ENCODE data around the gene KLHL2. TPM values are rescaled to one million over a fixed set of nuclear protein-coding genes. Genes with fewer than 3 reads are reported as not detected.
"Not testable (repeated sequence)": the region's sequence is repeated elsewhere in the genome, so short reads cannot be mapped to it uniquely, and the experiment has no call there.

KLHL2 gene
- total RNA-seq, 1 donor from 2014 or later: 19.5 TPM

DNA sequence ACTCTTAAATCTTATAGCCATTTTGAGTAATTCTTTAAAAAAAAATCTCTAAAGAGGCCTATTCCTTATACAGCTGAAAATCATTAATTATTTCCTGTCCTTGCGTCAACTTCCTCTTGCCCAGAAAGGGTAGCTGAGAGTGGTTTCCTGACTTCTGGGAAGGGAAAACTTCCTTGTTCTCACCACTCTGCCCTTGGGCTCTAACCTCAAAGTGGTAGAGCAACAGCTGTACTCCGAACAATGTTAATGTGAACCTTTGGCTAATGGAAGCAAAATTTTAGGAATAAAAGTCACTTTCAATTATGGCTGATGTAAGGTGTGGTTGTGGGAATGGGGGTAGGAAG lies 15.3 kb downstream of the KLHL2 start:
- no peak for DNase-seq (ENCODE audit: low read depth)
- TF ChIP-seq, protein P1, sequence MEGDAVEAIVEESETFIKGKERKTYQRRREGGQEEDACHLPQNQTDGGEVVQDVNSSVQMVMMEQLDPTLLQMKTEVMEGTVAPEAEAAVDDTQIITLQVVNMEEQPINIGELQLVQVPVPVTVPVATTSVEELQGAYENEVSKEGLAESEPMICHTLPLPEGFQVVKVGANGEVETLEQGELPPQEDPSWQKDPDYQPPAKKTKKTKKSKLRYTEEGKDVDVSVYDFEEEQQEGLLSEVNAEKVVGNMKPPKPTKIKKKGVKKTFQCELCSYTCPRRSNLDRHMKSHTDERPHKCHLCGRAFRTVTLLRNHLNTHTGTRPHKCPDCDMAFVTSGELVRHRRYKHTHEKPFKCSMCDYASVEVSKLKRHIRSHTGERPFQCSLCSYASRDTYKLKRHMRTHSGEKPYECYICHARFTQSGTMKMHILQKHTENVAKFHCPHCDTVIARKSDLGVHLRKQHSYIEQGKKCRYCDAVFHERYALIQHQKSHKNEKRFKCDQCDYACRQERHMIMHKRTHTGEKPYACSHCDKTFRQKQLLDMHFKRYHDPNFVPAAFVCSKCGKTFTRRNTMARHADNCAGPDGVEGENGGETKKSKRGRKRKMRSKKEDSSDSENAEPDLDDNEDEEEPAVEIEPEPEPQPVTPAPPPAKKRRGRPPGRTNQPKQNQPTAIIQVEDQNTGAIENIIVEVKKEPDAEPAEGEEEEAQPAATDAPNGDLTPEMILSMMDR (conservative IDR thresholded peaks at IDR 0.05; ENCODE audit: low read depth, low read length): no peak
- H3K4me3 ChIP-seq (ENCODE audit: low read depth, low read length): no peak overlapping the region

GRCh38 chr4:165227401-165227800 lies 20.0 kb downstream of the KLHL2 start:
- DNase-seq (ENCODE audit: low read depth): not testable (repeated sequence)

DNA sequence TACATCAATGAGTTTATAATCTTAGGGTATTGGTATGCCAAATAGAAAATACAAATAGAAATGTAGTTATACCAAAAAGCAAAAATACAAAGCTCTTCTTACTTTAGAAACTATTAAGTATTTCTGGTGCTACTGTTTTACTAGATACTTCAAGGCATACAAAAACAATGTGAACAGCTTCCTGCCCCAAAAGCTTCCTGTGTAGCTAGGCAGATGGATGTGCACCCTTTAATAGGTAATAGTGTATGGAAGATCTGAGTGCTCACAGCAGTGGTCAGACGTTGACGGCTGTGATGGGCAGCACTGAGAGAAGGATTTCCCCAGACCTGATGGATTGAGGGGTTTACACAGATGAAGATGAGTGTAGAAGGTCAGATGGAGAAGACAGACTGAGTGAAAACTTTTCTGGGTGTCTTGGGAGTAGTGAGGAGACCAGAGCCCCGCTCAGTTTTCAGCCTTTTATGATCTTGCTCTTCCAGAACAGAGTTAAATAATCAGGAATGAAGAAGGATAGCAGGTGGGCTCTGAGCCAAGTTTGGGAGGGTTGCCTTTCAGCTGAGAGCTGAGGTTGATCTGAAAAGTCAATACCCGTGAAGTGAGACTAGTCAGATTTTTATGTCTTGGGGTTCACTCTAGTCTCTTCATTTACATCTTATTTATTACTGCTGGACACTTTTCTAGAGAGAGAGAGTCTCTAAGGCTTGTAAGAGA lies 22.3 kb downstream of the KLHL2 start:
- not testable (repeated sequence) for H3K4me3 ChIP-seq (ENCODE audit: low read depth, low read length)

More at GRCh38 chr4:165227401-165227800, 20.0 kb downstream of the KLHL2 start:
- not testable (repeated sequence) for H3K4me3 ChIP-seq (ENCODE audit: low read depth, low read length)

DNA sequence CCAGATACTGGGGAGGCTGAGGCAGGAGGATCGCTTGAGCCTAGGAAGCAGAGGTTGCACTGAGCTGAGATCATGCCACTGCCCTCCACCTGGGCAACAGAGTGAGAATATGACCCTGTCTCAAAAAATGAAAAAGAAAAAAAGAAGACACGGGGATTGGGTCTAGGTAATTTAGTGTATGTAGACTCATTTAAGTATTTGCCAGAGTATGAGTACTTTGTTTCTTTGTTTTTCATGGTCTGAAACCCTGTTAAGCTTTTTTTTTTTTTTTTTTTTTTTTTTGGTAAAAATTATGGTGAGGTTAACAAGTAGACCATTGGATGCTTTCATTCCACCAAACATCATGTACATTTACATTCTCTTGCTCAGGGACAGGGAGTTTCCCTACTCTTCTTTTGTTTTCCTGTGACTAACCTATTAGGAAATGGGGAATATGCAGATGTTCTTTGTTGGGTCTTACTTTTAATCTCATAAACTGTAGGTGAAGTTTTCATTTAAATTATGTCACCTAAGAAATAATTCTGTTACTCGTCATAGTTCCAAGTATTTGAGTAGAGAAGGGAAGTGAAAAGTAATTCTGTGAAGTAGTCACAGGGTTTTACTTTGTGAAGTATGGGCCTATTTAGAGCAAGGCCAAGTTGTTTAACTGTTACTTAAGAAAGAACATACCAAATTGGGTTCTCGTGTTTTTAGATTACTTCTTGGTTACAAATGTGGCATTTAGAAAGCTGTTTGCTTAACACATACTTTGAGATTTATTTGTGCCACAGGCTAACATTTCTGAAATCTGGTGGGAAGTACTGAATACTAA lies 25.5 kb downstream of the KLHL2 start:
- DNase-seq (ENCODE audit: low read depth); H3K4me3 ChIP-seq (ENCODE audit: low read depth, low read length): not testable (repeated sequence)

More for the DNA sequence above, 22.3 kb downstream of the KLHL2 start:
- DNase-seq (ENCODE audit: low read depth): not testable (repeated sequence)

- no peak for DNase-seq (ENCODE audit: low read depth)
- TF ChIP-seq, protein P1 (conservative IDR thresholded peaks at IDR 0.05; ENCODE audit: low read depth, low read length): no peak
Measured at GRCh38 chr4:165234766-165235165, 27.4 kb downstream of the KLHL2 start.

GRCh38 chr4:165236852-165237251 lies 29.5 kb downstream of the KLHL2 start:
- DNase-seq (ENCODE audit: low read depth); H3K4me3 ChIP-seq (ENCODE audit: low read depth, low read length): not testable (repeated sequence)

More at GRCh38 chr4:165234766-165235165, 27.4 kb downstream of the KLHL2 start:
- H3K4me3 ChIP-seq (ENCODE audit: low read depth, low read length): no peak overlapping the region

- not testable (repeated sequence) for H3K4me3 ChIP-seq (ENCODE audit: low read depth, low read length); DNase-seq (ENCODE audit: low read depth)
Measured at GRCh38 chr4:165238041-165238640, 30.8 kb downstream of the KLHL2 start.

DNA sequence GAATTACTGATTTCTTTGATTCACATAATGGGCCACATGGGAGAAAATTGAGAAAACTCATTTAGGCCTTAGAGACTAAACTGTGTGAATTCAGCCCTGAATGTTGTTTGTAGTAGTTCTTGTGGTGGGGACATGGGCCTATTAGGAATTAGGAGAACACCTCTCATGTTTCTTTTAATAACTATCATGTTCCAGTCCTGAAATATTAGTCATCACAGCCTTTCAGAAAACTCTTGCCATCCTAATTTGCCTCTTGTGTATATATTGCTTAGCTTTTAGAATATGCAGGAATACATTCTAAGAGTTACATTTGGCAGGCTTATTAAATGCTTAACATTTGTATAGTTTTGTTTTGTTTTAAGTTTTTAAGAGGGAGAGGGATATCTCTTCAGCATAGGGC lies 33.4 kb downstream of the KLHL2 start:
- not testable (repeated sequence) for H3K4me3 ChIP-seq (ENCODE audit: low read depth, low read length); DNase-seq (ENCODE audit: low read depth)

- not testable (repeated sequence) for DNase-seq (ENCODE audit: low read depth); H3K4me3 ChIP-seq (ENCODE audit: low read depth, low read length)
Measured at GRCh38 chr4:165244148-165244547, 36.8 kb downstream of the KLHL2 start.

- H3K4me3 ChIP-seq (ENCODE audit: low read depth, low read length); DNase-seq (ENCODE audit: low read depth): not testable (repeated sequence)
Measured at GRCh38 chr4:165244587-165245186, 37.3 kb downstream of the KLHL2 start.

DNA sequence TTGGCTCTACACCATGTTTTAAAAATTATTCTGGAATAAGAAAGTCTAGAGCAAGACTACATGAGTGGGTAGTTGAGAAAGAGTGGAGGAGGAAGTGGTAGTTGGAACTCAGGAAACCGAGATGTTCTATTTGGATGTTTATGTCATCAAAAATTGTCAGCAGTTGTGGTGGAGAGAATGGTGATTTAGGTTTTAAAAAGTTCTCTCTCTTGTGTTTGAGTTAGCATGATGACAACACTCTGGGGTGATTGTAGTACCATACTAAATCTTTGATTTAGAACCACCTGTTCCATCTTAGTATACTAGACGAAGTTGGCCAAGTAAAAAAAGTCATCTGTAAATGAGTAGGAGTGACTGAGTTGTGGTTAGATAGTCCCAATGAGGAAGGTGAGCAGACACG lies 40.7 kb downstream of the KLHL2 start:
- DNase-seq (ENCODE audit: low read depth): no peak
- H3K4me3 ChIP-seq (ENCODE audit: low read depth, low read length): no peak overlapping the region
- TF ChIP-seq, protein P1 (conservative IDR thresholded peaks at IDR 0.05; ENCODE audit: low read depth, low read length): no peak

GRCh38 chr4:165248904-165249303 lies 41.5 kb downstream of the KLHL2 start:
- DNase-seq (ENCODE audit: low read depth); H3K4me3 ChIP-seq (ENCODE audit: low read depth, low read length): not testable (repeated sequence)

- not testable (repeated sequence) for DNase-seq (ENCODE audit: low read depth); H3K4me3 ChIP-seq (ENCODE audit: low read depth, low read length)
Measured at GRCh38 chr4:165254771-165255170, 47.4 kb downstream of the KLHL2 start.

GRCh38 chr4:165255439-165255838 lies 48.1 kb downstream of the KLHL2 start:
- H3K4me3 ChIP-seq (ENCODE audit: low read depth, low read length); DNase-seq (ENCODE audit: low read depth): not testable (repeated sequence)
